ENCODE results near the gene KRT16.

- no peak for TF ChIP-seq CTCF (IDR thresholded peaks at IDR 0.05; ENCODE audit: extremely low read depth in 1 of 2, insufficient read depth in 1 of 2, low read depth in 1 of 2, low read length in 2 of 2)
- no peak for TF ChIP-seq EZH2 (IDR thresholded peaks at IDR 0.05; ENCODE audit: borderline replicate concordance, low read depth, low read length, severe bottlenecking)
These were observed 23.3 kb downstream of the KRT16 start for GRCh38 chr17:41589301-41589700.
